Activated B cell treated with CpG ODN at 0.5 μM for 24 hours (primary cell): Measurements from ENCODE around the gene TP53I13. TPM values are rescaled to one million over a fixed set of nuclear protein-coding genes. Genes with fewer than 3 reads are reported as not detected.
"Not testable (repeated sequence)": the region's sequence is repeated elsewhere in the genome, so short reads cannot be mapped to it uniquely, and the experiment has no call there.

Experiments
- ATAC-seq: fragments of 200-7000 bp; cut with Tn5 transposase; one replicate; pipeline ENCODE4 v1.10.0; 2021; ENCODE audit warnings: low read depth, mild to moderate bottlenecking, moderate library complexity
- CTCF ChIA-PET: fragments of 350-600 bp; sonication (Branson Sonifier 250); formaldehyde crosslinking; loops from one replicate; lab custom pipeline; 2021; ENCODE audit warnings: antibody characterized with exemption; lab: Charles Lee
- POLR2A ChIA-PET: fragments of 350-600 bp; sonication (Branson Sonifier 250); formaldehyde crosslinking; loops from one replicate; lab custom pipeline; 2021; ENCODE audit warnings: antibody characterized with exemption; lab: Charles Lee
- DNase-seq: peaks from one replicate; pipeline ENCODE4 v3.0.0; 2022
- H3K27ac Mint-ChIP-seq: one replicate; pipeline ENCODE4 v1.8.0; 2020; ENCODE audit warnings: mixed read lengths
- H3K27me3 Mint-ChIP-seq: one replicate; pipeline ENCODE4 v1.8.0; 2021; ENCODE audit warnings: mixed read lengths
- H3K36me3 Mint-ChIP-seq: one replicate; pipeline ENCODE4 v1.8.0; 2021; ENCODE audit warnings: low read depth, mixed read lengths
- H3K4me1 Mint-ChIP-seq: one replicate; pipeline ENCODE4 v1.8.0; 2021; ENCODE audit warnings: mixed read lengths
- H3K4me3 Mint-ChIP-seq: one replicate; pipeline ENCODE4 v1.8.0; 2020; ENCODE audit warnings: mild to moderate bottlenecking, mixed read lengths
- H3K9me3 Mint-ChIP-seq: one replicate; pipeline ENCODE4 v1.8.0; 2020; ENCODE audit warnings: mixed read lengths
- intact Hi-C: fragments of 100-400 bp; cut with micrococcal nuclease; formaldehyde crosslinking; loops from one replicate; pipeline ENCODE4 v1.15.1; 2024
- total RNA-seq: library from RNA; stranded (reverse); gene quantifications from 2 replicates; pipeline ENCODE4 v1.2.3, GENCODE V29; 2022
- TF ChIP-seq, protein P1 (sequence below): fragments of 200-600 bp; IDR thresholded peaks from one replicate; pipeline ENCODE4 v1.8.0; 2022; ENCODE audit warnings: antibody characterized with exemption, mild to moderate bottlenecking

TP53I13 gene
- total RNA-seq, 1 donor from 2014 or later = 71.2 TPM

DNA sequence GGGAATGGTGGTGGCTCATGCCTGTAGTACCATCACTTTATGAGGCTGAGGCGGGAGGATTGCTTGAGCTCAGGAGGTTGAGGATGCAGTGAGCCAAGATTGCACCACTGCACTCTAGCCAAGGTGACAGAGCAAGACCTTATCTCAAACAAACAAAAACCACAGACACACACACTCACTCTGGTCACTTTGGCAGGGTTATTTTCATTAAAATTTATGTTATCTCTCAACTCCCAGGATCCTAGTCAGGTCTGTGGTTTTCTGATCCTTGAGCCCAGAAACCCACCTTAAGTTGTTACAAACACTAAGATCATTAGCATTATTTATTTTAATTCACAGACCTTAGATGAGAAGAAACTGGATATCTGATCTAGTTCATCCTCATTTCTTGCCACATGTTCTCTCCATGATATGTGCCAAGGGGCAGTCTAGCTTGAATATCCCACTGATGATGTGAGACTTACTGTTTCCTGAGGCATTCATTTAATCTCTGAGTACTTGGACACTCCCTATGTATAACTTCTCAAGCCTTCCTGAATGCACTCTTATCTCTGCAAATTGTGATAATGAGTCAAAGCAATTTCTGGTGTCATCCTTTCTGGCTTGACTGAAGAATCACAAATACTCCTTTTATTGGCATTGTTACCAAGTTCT lies 11.3 kb upstream of the TP53I13 start:
- Mint-ChIP-seq H3K9me3 (no peaks in the 10 kb centered on the region), H3K27me3 (no peaks in the 10 kb centered on the region), H3K4me3 (no peak overlapping the region), H3K36me3 (peaks cover 5% of the 10 kb centered on the region), H3K4me1 (peaks cover 59% of the 10 kb centered on the region), H3K27ac (peak overlapping the region; percentile 66)
- DNase-seq (no peak), ATAC-seq (no peak)
- TF ChIP-seq, protein P1, sequence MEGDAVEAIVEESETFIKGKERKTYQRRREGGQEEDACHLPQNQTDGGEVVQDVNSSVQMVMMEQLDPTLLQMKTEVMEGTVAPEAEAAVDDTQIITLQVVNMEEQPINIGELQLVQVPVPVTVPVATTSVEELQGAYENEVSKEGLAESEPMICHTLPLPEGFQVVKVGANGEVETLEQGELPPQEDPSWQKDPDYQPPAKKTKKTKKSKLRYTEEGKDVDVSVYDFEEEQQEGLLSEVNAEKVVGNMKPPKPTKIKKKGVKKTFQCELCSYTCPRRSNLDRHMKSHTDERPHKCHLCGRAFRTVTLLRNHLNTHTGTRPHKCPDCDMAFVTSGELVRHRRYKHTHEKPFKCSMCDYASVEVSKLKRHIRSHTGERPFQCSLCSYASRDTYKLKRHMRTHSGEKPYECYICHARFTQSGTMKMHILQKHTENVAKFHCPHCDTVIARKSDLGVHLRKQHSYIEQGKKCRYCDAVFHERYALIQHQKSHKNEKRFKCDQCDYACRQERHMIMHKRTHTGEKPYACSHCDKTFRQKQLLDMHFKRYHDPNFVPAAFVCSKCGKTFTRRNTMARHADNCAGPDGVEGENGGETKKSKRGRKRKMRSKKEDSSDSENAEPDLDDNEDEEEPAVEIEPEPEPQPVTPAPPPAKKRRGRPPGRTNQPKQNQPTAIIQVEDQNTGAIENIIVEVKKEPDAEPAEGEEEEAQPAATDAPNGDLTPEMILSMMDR = no peak
- intact Hi-C loops = no loop called here
- CTCF ChIA-PET = interaction anchor here (1.4 kb wide), 1 partner anchor 20 kb away, joined by 4 read pairs; no protein-coding TSS in a partner anchor
- POLR2A ChIA-PET = no interaction called here

DNA sequence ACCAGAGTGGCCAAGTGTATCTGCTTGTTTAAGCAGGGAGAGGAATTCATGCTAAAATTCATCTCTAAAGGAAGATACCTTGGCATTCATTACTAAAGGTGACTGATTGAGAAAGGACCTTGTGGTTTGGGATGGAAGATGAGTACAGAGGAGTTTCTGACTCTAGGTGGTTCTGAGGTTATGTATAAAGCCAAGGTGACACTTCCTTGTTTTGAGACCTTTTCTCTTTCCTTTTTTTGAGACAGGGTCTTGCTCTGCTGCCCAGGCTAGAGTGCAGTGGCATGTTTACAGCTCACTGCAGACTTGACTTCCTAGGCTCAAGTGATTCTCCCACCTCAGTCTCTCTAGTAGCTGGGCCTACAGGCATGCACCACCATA lies 10.8 kb upstream of the TP53I13 start:
- POLR2A ChIA-PET = no interaction called here
- H3K9me3 Mint-ChIP-seq = no peaks in the 10 kb centered on the region

DNA sequence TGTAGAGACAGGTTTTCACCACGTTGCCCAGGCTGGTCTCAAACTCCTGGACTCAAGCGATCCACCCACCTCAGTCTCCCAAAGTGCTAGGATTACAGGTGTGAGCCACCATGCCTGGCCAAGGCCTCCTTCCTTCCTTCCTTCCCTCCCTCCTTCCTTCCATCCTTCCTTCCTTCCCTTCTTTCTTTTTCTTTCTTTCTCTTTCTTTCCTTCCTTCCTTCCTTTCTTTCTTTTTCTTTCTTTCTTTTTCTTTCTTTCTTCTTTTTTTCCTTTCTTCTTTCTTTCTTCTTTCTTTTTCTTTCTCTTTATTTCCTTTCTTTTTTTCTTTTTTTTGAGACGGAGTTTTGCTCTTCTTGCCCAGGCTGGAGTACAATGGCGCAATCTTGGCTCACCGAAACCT lies 10.4 kb upstream of the TP53I13 start:
- POLR2A ChIA-PET, intact Hi-C loops, H3K4me3 Mint-ChIP-seq, DNase-seq, ATAC-seq, H3K27me3 Mint-ChIP-seq, CTCF ChIA-PET, H3K9me3 Mint-ChIP-seq, H3K36me3 Mint-ChIP-seq: not testable (repeated sequence)
- peaks cover 68% of the 10 kb centered on the region for H3K4me1 Mint-ChIP-seq
- H3K27ac Mint-ChIP-seq = peak overlapping the region; percentile 66

More for the DNA sequence above, 10.8 kb upstream of the TP53I13 start:
- Mint-ChIP-seq H3K27ac (peak overlapping the region; percentile 66), H3K36me3 (peaks cover 9% of the 10 kb centered on the region), H3K27me3 (no peaks in the 10 kb centered on the region), H3K4me3 (no peak overlapping the region), H3K4me1 (peaks cover 64% of the 10 kb centered on the region)
- ATAC-seq = peak; percentile 26
- intact Hi-C loops = no loop called here
- CTCF ChIA-PET = interaction anchor here (1.4 kb wide), 1 partner anchor 20 kb away, joined by 4 read pairs; no protein-coding TSS in a partner anchor
- TF ChIP-seq, protein P1 = no peak
- DNase-seq = no peak

DNA sequence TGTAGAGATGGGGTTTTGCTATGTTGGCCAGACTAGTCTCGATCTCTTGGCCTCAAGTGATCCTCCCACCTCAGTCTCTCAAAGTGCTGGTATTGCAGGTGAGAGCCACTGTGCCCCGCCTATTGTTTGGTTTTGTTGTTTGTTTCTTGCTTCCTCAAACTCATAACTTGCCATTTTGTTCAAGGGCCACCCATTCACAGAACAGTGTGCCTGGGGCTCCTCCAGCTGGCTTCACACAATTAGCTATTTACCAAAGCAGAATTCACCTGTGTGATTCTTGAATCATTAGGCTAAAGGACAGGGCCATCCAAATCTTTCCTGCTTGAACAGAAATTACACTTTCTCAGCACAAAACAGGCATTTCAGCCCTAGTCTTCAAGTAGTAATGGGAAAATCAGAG lies 8.9 kb upstream of the TP53I13 start:
- POLR2A ChIA-PET = interaction anchor here (1.1 to 1.2 kb wide), 2 partner anchors 9 to 169 kb away, joined by 3 to 4 read pairs; no protein-coding TSS in a partner anchor
- H3K36me3 Mint-ChIP-seq = peaks cover 9% of the 10 kb centered on the region
- peak overlapping the region; percentile 11 for H3K4me3 Mint-ChIP-seq
- ATAC-seq (no peak), DNase-seq (no peak)
- peak overlapping the region; percentile 61 for H3K27ac Mint-ChIP-seq
- H3K27me3 Mint-ChIP-seq = no peaks in the 10 kb centered on the region
- CTCF ChIA-PET = interaction anchor here (0.5 to 1.2 kb wide), 4 partner anchors 13 to 748 kb away, joined by 3 to 4 read pairs (median 4); no protein-coding TSS in a partner anchor
- H3K9me3 Mint-ChIP-seq = no peaks in the 10 kb centered on the region
- H3K4me1 Mint-ChIP-seq = peaks cover 77% of the 10 kb centered on the region
- TF ChIP-seq, protein P1 = no peak
- intact Hi-C loops = loop anchor here (10.0 kb wide), 1 partner anchor 415 kb away; no protein-coding TSS in a partner anchor

DNA sequence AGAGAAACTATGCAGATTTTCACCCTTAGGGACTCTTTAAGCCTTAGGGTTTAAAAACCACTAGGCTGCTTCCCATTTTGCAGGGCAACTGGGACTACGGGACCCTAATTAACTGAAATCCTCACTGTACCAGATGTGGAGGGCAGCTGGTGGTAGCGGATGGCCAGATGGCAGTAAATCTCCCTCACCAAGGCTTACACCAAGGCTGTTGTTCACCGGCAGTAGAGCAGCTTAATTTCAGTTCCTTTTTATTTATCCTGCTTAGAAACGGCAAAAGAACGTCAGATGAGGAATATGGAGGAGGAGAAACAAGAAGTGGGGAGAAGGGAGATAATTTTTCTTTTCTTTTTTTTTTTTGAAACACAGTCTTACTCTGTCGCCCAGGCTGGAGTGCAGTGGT lies 8.2 kb upstream of the TP53I13 start:
- Mint-ChIP-seq H3K27me3 (no peaks in the 10 kb centered on the region), H3K9me3 (no peaks in the 10 kb centered on the region), H3K36me3 (peaks cover 9% of the 10 kb centered on the region), H3K27ac (peak overlapping the region; percentile 61), H3K4me1 (peaks cover 78% of the 10 kb centered on the region), H3K4me3 (peak overlapping the region; percentile 66)
- ChIA-PET POLR2A (interaction anchor here (0.9 to 1.6 kb wide), 6 partner anchors 10 to 266 kb away, joined by 3 to 6 read pairs (median 4); partner anchors contain the start of gene NUFIP2), CTCF (interaction anchor here (0.7 to 1.2 kb wide), 4 partner anchors 12 to 32 kb away, joined by 3 to 4 read pairs (median 4); no protein-coding TSS in a partner anchor)
- TF ChIP-seq, protein P1 = no peak
- no peak for DNase-seq
- intact Hi-C loops = loop anchor here (10.0 kb wide), 1 partner anchor 416 kb away; no protein-coding TSS in a partner anchor
- peak; percentile 58 for ATAC-seq
